22Rv1 (cell line): ENCODE data around the gene ADAMTS16.

ENCODE experiments used
- H3K27ac ChIP-seq: fragments of 450-650 bp; 2 replicates; pipeline ENCODE4 v1.5.1; 2017
- CTCF ChIP-seq: fragments of 450-650 bp; IDR thresholded peaks from 2 replicates; pipeline ENCODE4 v1.5.1; 2017; ENCODE audit warnings: mild to moderate bottlenecking
- ZFX ChIP-seq: fragments of 450-650 bp; IDR thresholded peaks from 2 replicates; pipeline ENCODE4 v1.6.1; 2017; ENCODE audit warnings: antibody characterized with exemption, borderline replicate concordance

Gene ADAMTS16

GRCh38 chr5:5239191-5239590, 99.1 kb downstream of the ADAMTS16 start:
- TF ChIP-seq CTCF = no peak
- no peak for TF ChIP-seq ZFX
- no peak overlapping the region for H3K27ac ChIP-seq

DNA sequence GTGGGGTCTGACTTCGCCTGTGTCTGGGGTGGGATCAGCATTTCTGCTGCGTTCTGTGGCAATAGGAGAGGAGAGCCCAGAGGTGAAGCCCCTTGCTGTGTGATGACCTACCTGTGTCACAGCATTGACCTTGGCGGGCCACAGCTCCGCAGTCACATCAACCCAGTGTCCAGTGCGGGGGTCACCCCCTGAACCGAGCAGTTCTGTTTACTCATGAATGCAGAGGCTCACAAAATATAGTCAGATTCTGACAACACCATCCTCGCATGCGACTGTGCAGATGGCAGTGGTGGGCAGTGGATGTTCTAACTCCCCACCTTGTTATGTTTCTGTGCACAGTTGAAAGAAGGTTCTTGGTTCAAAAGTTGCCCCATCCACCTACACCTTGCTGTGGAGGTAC, 100.1 kb downstream of the ADAMTS16 start:
- H3K27ac ChIP-seq = no peak overlapping the region
- TF ChIP-seq CTCF = no peak

DNA sequence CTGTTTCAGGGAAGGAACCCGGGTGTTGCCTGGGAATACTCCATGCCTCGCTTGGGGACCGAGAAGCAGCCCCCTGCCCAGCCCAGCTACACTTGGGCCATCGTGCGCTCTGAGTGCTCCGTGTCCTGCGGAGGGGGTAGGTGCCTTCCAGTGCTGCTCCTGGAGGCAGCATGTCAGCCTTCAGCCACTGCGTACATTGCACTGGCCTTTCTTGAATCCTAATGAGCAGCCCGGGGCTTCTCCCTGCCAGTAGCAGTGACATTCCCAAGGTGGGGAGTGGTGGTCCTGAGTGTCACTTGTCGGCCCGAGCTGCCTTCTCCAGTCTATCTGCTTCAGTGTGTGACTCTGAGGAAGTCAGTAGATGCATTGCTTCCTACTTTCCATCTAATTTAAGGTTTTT, 101.9 kb downstream of the ADAMTS16 start:
- TF ChIP-seq ZFX (no peak), CTCF (no peak)
- H3K27ac ChIP-seq = no peak overlapping the region

GRCh38 chr5:5246736-5247135, 106.6 kb downstream of the ADAMTS16 start:
- no peak overlapping the region for H3K27ac ChIP-seq
- no peak for TF ChIP-seq ZFX
- TF ChIP-seq CTCF = no peak

GRCh38 chr5:5250758-5251157, 110.6 kb downstream of the ADAMTS16 start:
- no peak for TF ChIP-seq CTCF
- TF ChIP-seq ZFX = no peak
- H3K27ac ChIP-seq = no peak overlapping the region

GRCh38 chr5:5252106-5252505, 112.0 kb downstream of the ADAMTS16 start:
- TF ChIP-seq CTCF = no peak
- TF ChIP-seq ZFX = no peak
- H3K27ac ChIP-seq = no peak overlapping the region

- no peak for TF ChIP-seq ZFX
- TF ChIP-seq CTCF = no peak
- H3K27ac ChIP-seq = no peak overlapping the region
These were observed 117.2 kb downstream of the ADAMTS16 start for GRCh38 chr5:5257353-5257752.
